GM19099 (cell line): Measurements from ENCODE around the gene TSPAN4.

Experiments used
- POLR2A ChIP-seq: IDR thresholded peaks from 3 replicates; pipeline ENCODE4 v1.6.1; 2011; ENCODE audit warnings: low read depth; ENCODE audit not compliant: insufficient read length; ENCODE audit errors: extremely low read depth

The TSPAN4 gene

DNA sequence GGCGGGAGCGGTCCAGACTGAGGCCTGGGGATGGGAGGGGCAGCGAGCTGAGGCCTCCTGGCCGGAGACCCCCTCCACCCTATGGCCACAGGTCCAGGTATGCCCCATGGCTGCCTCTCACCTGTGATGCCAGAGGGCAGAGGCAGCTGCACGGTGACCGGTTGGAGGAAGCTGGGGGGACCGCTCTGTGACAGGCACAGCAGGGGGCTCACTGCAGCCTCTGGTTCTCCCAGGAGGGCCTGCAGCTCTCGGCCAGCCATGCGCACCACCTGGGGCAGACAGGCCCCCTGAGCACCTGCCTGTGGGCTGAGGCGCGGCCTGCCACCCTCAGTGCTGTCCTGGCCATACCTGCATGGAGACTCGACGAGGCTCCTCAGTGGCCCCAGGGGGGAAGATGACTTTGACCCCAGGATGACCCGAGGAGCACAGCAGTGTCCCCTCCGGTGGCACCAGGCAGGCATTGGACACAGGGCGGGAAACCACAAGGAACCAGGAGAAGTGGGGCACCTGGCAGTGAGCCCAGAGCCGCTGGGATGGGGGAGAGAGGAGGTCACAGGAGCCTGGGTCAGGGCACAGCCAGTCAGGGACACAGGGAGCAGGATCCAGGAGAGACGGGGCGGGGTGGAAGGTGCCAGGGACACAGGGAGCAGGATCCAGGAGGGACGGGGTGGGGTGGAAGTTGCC is 41.4 kb upstream of the TSPAN4 start:
- TF ChIP-seq POLR2A, result no peak

DNA sequence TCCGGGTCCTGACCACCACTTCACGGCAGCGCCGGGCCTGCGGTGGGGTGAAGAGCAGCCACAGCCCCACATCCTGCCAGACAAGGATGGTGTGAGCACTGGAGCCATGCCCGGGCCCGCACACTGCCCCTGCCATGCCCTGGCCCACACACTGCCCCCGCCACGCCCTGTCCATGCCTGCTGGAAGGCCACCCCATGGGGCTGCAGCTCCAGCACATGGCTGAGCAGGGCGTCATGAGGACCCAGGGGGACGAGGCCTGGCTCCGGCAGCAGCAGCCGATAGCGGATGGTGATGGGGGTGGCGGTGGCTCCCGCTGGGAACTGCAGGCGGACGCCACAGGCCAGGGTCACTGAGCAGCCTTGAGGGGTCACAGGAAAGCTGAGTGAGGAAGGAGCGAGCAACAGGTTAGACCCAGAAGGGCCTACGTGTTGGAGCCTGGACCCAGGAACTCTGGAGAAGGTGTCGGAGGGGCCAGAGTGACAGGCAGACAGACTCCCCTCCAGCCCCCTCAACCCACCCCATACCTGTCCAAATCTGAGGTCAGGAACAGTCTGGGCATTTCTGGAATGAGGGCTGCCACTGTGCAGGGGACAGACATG is 40.5 kb upstream of the TSPAN4 start:
- TF ChIP-seq POLR2A, result no peak

DNA sequence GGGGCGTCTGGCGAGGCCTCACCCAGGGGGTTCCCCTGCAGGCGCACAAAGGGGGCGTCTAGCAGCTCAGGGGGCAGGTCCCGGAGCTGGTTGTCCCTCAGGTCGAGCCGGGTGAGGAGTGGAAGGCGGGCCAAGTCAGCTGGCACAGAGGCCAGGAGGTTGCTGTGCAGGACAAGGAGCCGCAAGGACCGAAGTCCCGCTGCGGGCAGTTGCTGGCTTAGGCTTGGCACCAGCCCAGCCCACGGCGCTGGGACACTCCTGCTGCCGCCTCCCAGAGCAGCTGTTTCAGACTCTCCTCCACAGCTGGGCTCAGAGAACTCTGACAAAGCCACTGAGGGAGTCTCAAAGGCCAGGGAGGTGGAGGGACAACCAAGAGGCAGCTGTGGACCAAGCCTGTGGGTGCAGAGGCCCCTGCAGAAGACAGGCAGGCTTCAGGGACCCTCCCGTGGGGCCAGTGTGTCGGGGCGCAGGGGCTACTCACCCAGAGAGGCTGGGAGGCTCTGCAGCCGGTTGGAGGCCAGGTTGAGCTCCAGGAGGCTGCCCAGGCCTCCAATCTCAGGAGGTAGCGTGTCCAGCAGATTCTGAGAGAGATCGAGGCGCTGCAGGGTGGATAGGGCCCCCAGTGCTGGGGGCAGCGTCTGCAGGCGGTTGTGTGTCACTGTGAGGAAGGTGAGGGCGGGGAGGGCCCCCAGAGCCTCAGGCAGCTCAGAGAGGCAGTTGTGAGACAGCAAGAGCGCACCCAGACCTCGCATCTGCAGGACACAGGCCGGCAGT is 39.8 kb upstream of the TSPAN4 start:
- no peak for TF ChIP-seq POLR2A

DNA sequence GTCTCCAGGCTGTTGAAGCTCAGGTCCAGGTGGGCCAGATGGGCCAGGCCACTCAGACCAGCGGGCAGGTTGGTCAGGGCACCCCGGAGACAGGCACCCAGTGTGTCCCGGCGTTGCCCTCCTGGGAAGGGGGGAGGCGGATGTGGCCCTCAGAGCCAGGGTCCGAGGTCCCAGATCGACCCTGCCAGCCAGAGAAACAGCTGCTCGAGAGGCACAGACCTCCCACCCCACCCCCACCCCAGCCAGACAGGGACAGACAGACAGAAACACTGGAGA is 39.2 kb upstream of the TSPAN4 start:
- TF ChIP-seq POLR2A, result no peak

DNA sequence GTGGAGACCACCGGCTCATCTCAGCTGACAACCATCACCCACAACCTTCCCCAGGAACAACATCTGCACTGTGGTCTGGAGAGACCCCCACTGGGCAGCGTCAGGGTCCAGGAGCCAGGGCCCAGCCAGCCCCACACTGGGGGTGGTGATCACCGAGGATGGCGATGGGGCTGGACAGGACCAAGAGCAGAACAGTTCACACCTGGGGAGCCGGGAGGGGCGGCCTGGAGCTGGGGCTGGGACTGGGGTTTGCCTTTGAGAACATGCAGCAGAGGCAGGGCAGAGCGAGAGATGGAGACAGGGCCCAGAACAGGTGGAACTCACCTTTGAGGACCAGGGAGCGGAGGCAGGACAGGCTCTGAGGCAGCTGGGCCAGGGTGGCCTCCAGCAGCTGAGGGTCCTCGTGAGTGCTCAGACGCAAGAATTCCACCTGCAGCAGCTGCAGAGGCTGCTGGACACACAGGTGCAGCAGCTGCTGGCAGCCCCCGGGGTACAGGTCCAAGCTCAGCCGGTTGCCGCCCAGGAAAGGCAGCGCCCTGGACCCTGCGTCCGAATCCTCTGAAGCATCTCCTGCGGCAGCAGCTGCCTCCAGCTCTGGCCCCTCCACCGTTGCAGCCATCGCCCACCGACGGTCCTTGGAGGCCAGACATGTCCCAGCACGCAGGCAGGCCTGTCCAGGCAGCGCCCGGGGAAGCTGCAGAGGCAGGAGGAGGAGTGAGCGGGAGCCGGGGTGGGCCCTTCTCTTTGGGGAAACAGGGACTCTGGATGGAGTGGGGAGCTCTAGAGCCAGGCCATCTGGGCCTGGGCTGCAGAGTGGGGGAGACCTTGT is 38.7 kb upstream of the TSPAN4 start:
- no peak for TF ChIP-seq POLR2A

DNA sequence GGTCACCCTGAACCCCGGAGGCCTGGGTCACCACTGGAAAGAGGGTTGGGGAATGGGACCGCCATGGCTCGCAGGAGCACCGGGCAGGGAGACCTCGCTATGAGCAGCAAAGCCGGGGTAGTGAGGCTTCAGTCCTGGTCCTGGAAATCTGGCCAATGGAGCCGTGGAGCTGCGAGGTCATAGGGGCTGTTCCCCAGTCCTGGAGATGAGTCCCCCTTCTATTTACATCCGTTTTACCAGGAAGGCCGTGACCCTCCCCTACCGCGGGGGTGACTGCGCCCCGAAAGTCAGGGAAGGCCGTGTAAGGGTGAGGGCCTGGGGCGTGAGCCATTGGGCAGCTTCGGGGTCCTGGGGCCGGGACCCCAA is 38.1 kb upstream of the TSPAN4 start:
- no peak for TF ChIP-seq POLR2A

DNA sequence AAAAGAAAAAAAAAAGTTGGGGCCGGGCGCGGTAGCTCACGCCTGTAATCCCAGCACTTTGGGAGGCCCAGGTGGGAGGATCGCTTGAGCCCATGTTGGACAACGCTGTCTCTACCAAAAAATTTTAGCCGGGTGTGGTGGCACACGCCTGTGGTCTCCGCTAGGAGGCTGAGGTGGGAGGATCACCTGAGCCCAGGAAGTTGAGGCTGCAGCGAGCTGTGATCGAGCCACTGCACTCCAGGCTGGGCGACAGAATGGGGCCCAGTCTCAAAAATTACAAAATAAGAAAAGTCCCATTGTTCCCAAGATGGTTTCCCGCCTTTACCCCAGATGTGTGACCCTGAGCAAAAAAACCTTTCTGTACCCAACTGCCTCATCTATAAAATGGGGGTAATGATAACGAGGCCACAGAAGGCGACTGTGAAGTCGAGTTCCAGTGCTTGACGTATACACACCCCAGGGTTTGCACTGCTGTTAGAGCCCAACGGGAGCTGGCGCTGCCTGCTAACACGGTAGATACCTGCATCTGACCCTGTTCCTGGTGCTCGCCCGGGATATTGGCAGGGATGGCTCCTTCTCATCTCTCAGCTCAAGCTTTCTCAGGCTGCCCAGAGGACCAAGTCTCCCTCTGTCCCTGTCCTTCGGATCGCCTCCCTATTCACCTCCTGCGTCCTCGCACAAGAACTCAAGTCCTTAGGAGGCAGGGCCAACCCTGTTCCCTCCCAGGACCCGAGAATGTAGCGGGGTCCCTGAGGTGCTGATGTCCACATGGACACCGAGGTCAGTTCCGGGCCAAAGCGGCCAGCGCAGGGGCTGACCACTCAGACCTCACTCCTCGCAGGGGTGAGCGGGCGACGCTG is 34.0 kb upstream of the TSPAN4 start:
- no peak for TF ChIP-seq POLR2A

DNA sequence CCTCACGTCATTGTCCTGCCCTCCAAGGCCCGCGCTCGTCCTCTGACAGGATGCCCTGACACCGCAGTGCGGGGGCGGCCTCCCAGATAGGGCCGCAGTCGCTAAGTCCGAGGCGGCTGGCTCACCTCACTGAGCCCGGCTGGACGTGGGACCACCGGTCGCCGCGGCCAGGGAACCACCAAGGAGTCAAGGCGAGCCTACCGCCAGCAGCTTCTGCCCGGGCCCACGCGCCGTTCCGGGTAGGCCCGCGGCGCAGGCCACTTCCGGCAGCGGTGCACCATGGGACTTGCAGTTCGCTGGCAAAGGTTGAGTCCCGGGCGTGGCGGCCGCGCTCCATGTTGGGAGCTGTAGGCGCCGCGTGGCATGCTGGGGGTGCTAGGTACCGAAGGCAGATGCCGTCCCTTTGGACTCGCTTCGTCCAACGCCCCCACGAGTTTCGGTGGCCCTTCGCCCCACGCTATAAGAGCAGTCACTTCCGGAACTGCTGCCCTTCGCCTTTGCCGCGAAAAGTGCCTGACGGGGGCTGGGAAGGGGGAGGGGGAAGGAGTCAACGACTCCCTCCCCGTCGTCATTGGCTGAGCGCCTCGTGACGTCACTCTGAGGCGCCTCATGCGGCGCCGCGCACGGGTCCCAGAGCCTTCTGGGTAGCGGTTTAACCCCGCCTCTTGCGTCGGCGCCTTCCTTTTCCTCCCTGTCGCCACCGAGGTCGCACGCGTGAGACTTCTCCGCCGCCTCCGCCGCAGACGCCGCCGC is 33.2 kb upstream of the TSPAN4 start, which contains the start of gene RPLP2:
TSS of gene RPLP2 (plus strand) at position 681 of the 753 bp plus-strand sequence. CDS start 268 bp downstream, outside the sequence.
- peak; percentile 89 for TF ChIP-seq POLR2A

DNA sequence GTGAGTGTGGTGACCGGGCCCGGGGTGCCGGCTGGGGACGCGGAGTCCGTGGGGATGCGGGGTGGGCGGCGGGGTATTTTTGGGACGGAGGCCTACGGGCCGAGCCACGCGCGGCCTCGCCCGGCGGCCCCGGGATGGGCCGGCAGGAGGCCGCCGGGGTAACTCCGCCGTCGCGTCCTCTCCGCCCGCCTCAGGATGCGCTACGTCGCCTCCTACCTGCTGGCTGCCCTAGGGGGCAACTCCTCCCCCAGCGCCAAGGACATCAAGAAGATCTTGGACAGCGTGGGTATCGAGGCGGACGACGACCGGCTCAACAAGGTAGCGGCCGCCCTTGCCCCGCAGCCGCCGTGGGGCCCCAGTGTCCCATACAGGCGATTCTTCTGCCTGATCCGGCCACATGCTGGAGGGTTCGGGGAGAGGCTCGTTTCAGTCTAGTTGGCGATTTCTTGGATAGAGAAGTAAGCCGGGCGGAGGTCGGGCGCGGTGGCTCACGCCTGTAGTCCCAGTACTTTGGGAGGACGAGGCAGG is 32.5 kb upstream of the TSPAN4 start:
- TF ChIP-seq POLR2A, result no peak

DNA sequence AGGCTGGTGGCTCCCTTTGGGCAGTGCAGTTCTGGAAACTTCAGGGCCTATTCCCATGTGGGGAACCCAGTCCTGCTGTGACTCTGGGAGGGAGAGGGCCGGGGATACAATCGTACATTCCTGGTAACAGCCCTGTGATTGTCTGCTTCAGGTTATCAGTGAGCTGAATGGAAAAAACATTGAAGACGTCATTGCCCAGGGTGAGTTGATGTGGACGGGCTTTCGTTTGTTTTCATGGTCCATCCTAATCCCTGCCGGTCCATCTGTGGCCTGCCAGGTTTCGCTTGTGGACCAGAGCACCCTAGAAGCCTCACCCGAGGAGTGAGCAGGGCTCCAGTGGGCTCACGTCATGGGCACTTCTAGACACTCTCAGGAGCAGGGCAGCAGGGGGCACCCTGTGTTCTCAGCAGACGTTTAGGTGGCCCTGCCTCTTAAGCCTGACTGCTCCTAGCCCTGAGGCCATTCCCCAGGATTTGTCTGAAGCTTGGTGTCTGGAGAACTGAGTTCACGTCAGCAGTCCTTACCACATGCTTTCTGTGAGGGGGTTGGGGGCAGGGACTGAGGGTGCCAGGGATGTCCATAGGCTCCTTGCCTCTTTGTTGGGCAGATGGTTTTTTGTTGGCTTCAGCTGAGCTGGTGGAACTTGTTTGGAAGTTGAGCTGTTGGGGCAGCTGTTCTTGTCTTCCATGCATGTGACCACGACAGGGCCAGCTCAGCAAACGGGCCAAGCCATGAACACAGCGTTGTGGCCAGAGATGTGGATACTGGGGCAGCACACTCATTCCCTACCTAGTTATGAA is 31.0 kb upstream of the TSPAN4 start:
- peak; percentile 27 for TF ChIP-seq POLR2A

DNA sequence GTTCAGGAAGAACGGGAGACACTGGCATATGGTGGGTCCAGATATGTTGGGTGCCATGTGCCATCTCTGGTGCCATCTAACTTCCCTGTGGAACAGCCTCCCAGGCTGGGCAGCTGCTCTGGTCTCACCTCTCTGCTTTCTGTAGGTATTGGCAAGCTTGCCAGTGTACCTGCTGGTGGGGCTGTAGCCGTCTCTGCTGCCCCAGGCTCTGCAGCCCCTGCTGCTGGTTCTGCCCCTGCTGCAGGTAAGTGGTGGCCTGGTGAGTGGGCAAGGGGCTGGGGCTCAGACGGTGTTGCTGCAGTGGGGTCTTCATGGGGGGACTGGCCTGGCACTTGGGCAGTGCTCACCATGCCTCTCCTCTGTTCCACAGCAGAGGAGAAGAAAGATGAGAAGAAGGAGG is 30.3 kb upstream of the TSPAN4 start:
- no peak for TF ChIP-seq POLR2A

DNA sequence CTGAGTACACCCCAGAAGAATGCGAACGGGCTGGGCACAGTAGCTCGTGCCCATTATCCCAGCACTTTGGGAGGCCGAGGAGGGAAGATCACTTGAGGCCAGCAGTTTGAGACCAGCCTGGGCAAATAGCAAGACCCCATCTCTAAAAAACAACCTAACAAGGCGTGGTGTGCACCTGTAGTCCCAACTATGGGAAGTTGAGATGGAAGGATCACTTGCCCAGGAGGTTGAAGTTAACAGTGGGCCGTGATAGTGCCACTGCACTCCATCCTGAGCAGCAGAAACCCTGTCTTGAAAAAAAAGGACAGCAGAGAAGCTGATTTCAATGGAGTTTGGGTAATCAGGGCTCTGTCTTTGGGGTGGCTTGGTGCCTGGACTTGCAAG is 29.6 kb upstream of the TSPAN4 start:
- TF ChIP-seq POLR2A, result peak; percentile 7

DNA sequence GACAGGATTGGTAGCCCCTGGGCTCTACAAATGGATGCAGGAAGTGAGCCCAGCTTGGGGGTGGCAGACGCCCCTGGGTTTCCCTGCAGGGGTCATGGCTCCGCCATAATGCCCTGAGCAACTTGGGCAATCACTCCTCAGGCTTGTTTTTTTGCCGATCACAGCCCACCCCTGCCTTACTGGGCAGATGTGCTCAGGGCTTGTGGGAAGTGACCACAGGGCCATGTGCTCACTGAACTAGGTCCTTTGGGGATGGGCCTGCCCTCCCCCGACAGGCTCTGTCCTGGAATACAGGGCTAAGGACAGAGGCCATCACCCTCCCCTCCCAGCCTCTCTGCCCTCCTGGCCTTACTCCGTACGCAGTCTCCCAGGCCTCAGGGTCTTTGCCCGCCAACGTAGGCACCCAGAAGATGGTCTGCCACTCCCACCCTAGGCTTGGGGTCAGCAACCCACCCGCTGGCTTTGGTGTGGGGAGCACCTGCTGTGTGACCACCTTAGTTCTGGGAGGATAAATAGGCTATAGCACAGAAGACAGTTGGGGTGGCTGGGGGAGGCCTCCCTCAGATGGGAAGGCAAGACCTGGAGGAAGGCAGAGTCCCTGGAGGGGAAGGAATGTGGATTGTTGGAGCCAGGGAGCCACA is 29.1 kb upstream of the TSPAN4 start:
- no peak for TF ChIP-seq POLR2A
